ENCODE measurements around the gene MLLT3.

DNA sequence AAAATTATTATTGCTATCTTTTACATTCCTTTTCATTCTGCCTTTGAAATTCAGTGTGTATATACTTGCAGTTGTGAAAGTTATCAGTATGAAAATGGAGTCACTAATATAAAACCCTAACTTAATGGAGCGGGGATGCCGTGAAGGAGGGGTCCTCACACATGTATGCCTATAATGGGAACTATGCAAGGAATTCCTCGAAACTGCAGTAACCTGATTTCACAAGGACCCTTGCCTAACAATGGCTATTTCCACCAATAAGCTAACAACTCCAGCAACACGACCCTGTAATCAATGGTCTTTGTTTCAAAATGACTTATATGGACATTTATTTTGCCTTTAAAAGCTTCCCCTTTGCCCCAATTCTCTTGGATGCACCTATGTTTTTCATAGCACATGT is 12.6 kb upstream of the MLLT3 start:
- TF ChIP-seq TAF1 (IDR thresholded peaks at IDR 0.05; ENCODE audit: borderline replicate concordance, low read depth, low read length) (no peak), POLR2AphosphoS5 (IDR thresholded peaks at IDR 0.05; ENCODE audit: low read depth, low read length) (no peak), POLR2A (IDR thresholded peaks at IDR 0.05; ENCODE audit: low read depth, low read length) (no peak)

All from GM12892 (cell line).